Mesendoderm (in vitro differentiated cells): ENCODE results near the gene TMEM229B.

Source experiments
- DNase-seq: peaks from one replicate; pipeline ENCODE4 v3.0.0; 2013
- H2AK5ac ChIP-seq: 2 replicates; pipeline ENCODE4 v1.6.1; 2013; ENCODE audit warnings: low read length, inconsistent platforms
- H2BK120ac ChIP-seq: 2 replicates; pipeline ENCODE4 v1.6.1; 2013; ENCODE audit warnings: low read depth, mild to moderate bottlenecking, low read length, moderate library complexity, mixed read lengths
- H2BK15ac ChIP-seq: replicated peaks from 2 replicates; pipeline ENCODE4 v1.6.1; 2013; ENCODE audit warnings: low read depth, mild to moderate bottlenecking, moderate library complexity
- H2BK5ac ChIP-seq: 2 replicates; pipeline ENCODE4 v1.6.1; 2013; ENCODE audit warnings: low read length, inconsistent platforms
- H3K18ac ChIP-seq: 2 replicates; pipeline ENCODE4 v1.6.1; 2013; ENCODE audit warnings: mild to moderate bottlenecking, low read length, mixed read lengths
- H3K23ac ChIP-seq: one replicate; pipeline ENCODE4 v1.6.1; 2013; ENCODE audit warnings: low read length
- H3K27ac ChIP-seq: 2 replicates; pipeline ENCODE4 v1.5.1; 2013; ENCODE audit warnings: low read depth, mild to moderate bottlenecking, inconsistent platforms, low read length, moderate library complexity
- H3K27me3 ChIP-seq: 2 replicates; pipeline ENCODE4 v1.6.1; 2013; ENCODE audit warnings: low read length, control low read depth, mild to moderate bottlenecking, inconsistent platforms; ENCODE audit not compliant: insufficient read depth, poor library complexity
- H3K36me3 ChIP-seq: 2 replicates; pipeline ENCODE4 v1.6.1; 2013; ENCODE audit warnings: low read length, inconsistent platforms; ENCODE audit not compliant: control insufficient read depth, insufficient read depth
- H3K4ac ChIP-seq: one replicate; pipeline ENCODE4 v1.6.1; 2013; ENCODE audit warnings: low read depth, mild to moderate bottlenecking, low read length, moderate library complexity
- H3K4me1 ChIP-seq: 2 replicates; pipeline ENCODE4 v1.6.1; 2013; ENCODE audit warnings: low read depth, low read length, inconsistent platforms; ENCODE audit not compliant: control insufficient read depth
- H3K4me2 ChIP-seq: 2 replicates; pipeline ENCODE4 v1.6.1; 2013; ENCODE audit warnings: low read length
- H3K4me3 ChIP-seq: 2 replicates; pipeline ENCODE4 v1.5.1; 2013; ENCODE audit warnings: mild to moderate bottlenecking, low read length
- H3K56ac ChIP-seq: one replicate; pipeline ENCODE4 v1.6.1; 2013; ENCODE audit warnings: low read length
- H3K79me1 ChIP-seq: 2 replicates; pipeline ENCODE4 v1.6.1; 2013; ENCODE audit warnings: low read length, inconsistent platforms
- H3K79me2 ChIP-seq: 2 replicates; pipeline ENCODE4 v1.6.1; 2013; ENCODE audit warnings: mild to moderate bottlenecking, low read length; ENCODE audit not compliant: control insufficient read depth, insufficient read depth
- H3K9ac ChIP-seq: 2 replicates; pipeline ENCODE4 v1.6.1; 2013; ENCODE audit warnings: low read length, inconsistent platforms
- H4K5ac ChIP-seq: one replicate; pipeline ENCODE4 v1.6.1; 2013; ENCODE audit warnings: low read length
- H4K8ac ChIP-seq: one replicate; pipeline ENCODE4 v1.6.1; 2013; ENCODE audit warnings: low read depth, mild to moderate bottlenecking, control low read depth, low read length, moderate library complexity
- WGBS: extraction: QIAGEN DNeasy Blood & Tissue Kit; methylation state at CpG from one replicate; pipeline ENCODE4 v1.1.7; 2013; ENCODE audit warnings: low lambda C conversion rate, missing lambda C conversion rate; ENCODE audit not compliant: insufficient coverage; ENCODE audit errors: extremely low coverage; 5-methylcytosine and 5-hydroxymethylcytosine counted together

TMEM229B gene

GRCh38 chr14:67514203-67514607 is 25.7 kb upstream of the TMEM229B start:
- H3K36me3 ChIP-seq = no peaks in the 10 kb centered on the region

DNA sequence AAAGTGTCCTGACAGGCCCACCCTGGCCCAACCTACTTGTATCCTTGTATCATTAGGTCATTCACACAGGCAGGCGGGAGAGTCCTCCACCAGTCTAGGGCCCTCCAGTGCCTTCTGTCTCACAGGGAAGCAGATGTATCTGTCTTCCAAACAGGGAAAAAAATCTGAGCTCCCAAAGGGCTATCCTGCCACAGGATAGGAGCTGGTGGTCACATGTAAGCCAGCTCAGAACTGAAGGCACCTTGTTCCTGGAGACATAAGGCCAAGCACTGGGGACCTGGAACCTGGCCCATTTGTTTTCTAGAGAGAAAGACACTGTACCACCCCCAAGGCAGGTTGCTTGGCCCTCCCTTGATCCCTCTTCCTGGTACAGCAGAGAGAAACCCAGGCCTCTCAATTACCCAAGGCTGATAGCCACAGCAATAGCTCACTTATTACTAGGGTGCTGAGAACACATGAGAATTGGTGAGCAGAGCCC is 25.1 kb upstream of the TMEM229B start:
- no peak overlapping the region for H3K23ac ChIP-seq
- no CpG with 5 or more reads among the region's 1 CpG for WGBS
- H3K56ac ChIP-seq = no peak overlapping the region
- peaks cover 14% of the 10 kb centered on the region for H3K27me3 ChIP-seq
- H2BK5ac ChIP-seq = no peak overlapping the region
- H3K4ac ChIP-seq = no peak overlapping the region
- H3K9ac ChIP-seq = no peak overlapping the region
- H3K27ac ChIP-seq = no peak overlapping the region
- H3K18ac ChIP-seq = no peak overlapping the region
- no peaks in the 10 kb centered on the region for H3K36me3 ChIP-seq
- no peaks in the 10 kb centered on the region for H3K4me1 ChIP-seq
- H2AK5ac ChIP-seq = no peak overlapping the region
- H2BK120ac ChIP-seq = no peak overlapping the region
- no peaks in the 10 kb centered on the region for H3K79me2 ChIP-seq
- H2BK15ac ChIP-seq = no peak overlapping the region
- H3K79me1 ChIP-seq = no peaks in the 10 kb centered on the region
- H4K5ac ChIP-seq = no peak overlapping the region
- DNase-seq = no peak
- H3K4me2 ChIP-seq = no peak overlapping the region
- no peak overlapping the region for H4K8ac ChIP-seq
- no peak overlapping the region for H3K4me3 ChIP-seq

More at GRCh38 chr14:67514203-67514607, 25.7 kb upstream of the TMEM229B start:
- no peak overlapping the region for H2BK5ac ChIP-seq
- no CpG with 5 or more reads among the region's 9 CpGs for WGBS
- H3K79me2 ChIP-seq = no peaks in the 10 kb centered on the region
- H3K9ac ChIP-seq = no peak overlapping the region
- no peak overlapping the region for H3K4me2 ChIP-seq
- no peak overlapping the region for H3K56ac ChIP-seq
- H2BK15ac ChIP-seq = no peak overlapping the region
- H4K8ac ChIP-seq = no peak overlapping the region
- no peak overlapping the region for H3K4ac ChIP-seq
- no peak overlapping the region for H3K27ac ChIP-seq
- H3K4me1 ChIP-seq = no peaks in the 10 kb centered on the region
- H3K4me3 ChIP-seq = no peak overlapping the region
- H3K18ac ChIP-seq = no peak overlapping the region
- no peak overlapping the region for H2BK120ac ChIP-seq
- no peaks in the 10 kb centered on the region for H3K79me1 ChIP-seq
- H4K5ac ChIP-seq = no peak overlapping the region
- no peak overlapping the region for H3K23ac ChIP-seq
- H2AK5ac ChIP-seq = no peak overlapping the region
- H3K27me3 ChIP-seq = peaks cover 14% of the 10 kb centered on the region
- no peak for DNase-seq

- H3K27ac ChIP-seq = no peak overlapping the region
- no CpG with 5 or more reads among the region's 8 CpGs for WGBS
- peaks cover 14% of the 10 kb centered on the region for H3K27me3 ChIP-seq
Measured at GRCh38 chr14:67512463-67513310, 24.2 kb upstream of the TMEM229B start.

GRCh38 chr14:67510836-67511235 is 22.3 kb upstream of the TMEM229B start:
- WGBS = no CpG with 5 or more reads among the region's 3 CpGs
- Histone ChIP-seq H2BK15ac (no peak overlapping the region), H3K27me3 (peaks cover 9% of the 10 kb centered on the region), H2BK5ac (no peak overlapping the region), H3K9ac (no peak overlapping the region), H3K56ac (no peak overlapping the region), H3K79me2 (no peaks in the 10 kb centered on the region), H3K27ac (no peak overlapping the region), H3K79me1 (no peaks in the 10 kb centered on the region), H2BK120ac (no peak overlapping the region), H3K36me3 (no peaks in the 10 kb centered on the region), H4K5ac (no peak overlapping the region), H3K4me3 (no peak overlapping the region), H3K23ac (no peak overlapping the region), H3K4me1 (no peaks in the 10 kb centered on the region), H3K4ac (no peak overlapping the region), H2AK5ac (no peak overlapping the region), H3K18ac (no peak overlapping the region), H4K8ac (no peak overlapping the region), H3K4me2 (no peak overlapping the region)
- DNase-seq = no peak

More at GRCh38 chr14:67512463-67513310, 24.2 kb upstream of the TMEM229B start:
- H3K4ac ChIP-seq = no peak overlapping the region
- H4K5ac ChIP-seq = no peak overlapping the region
- H3K18ac ChIP-seq = no peak overlapping the region
- H2BK5ac ChIP-seq = no peak overlapping the region
- H4K8ac ChIP-seq = no peak overlapping the region
- H3K23ac ChIP-seq = no peak overlapping the region
- H3K9ac ChIP-seq = no peak overlapping the region
- no peaks in the 10 kb centered on the region for H3K79me2 ChIP-seq
- H3K4me1 ChIP-seq = no peaks in the 10 kb centered on the region
- no peak overlapping the region for H2AK5ac ChIP-seq
- no peak overlapping the region for H3K56ac ChIP-seq
- no peak overlapping the region for H3K4me3 ChIP-seq
- no peak overlapping the region for H2BK15ac ChIP-seq
- no peaks in the 10 kb centered on the region for H3K79me1 ChIP-seq
- no peak overlapping the region for H3K4me2 ChIP-seq
- DNase-seq = no peak
- no peaks in the 10 kb centered on the region for H3K36me3 ChIP-seq
- H2BK120ac ChIP-seq = no peak overlapping the region

DNA sequence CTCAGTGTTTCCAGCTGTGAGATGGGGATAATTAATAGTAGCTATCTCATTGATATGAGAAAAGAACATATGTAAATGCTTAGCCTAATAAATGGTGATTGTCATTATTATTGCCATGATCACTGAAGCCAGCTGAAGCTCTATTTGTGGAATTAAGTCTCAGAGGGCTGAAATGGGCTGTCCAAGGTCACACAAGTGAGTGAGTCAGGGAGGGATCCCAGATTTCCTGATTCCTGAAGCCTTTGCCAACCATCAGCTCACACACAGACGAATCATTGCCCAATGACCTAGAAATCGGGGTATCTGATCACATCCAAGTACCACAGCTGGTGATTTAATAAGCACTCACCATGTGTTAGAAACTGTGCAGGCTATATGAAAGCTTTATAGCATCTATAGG is 21.6 kb upstream of the TMEM229B start:
- Histone ChIP-seq H3K79me1 (no peaks in the 10 kb centered on the region), H3K4me2 (no peak overlapping the region), H2BK120ac (no peak overlapping the region), H3K9ac (no peak overlapping the region), H2BK5ac (no peak overlapping the region), H3K27ac (no peak overlapping the region), H3K79me2 (no peaks in the 10 kb centered on the region), H2BK15ac (no peak overlapping the region), H3K36me3 (no peaks in the 10 kb centered on the region), H3K18ac (no peak overlapping the region), H3K4me3 (no peak overlapping the region), H4K5ac (no peak overlapping the region), H4K8ac (no peak overlapping the region), H3K23ac (no peak overlapping the region), H3K56ac (no peak overlapping the region), H3K4ac (no peak overlapping the region), H2AK5ac (no peak overlapping the region), H3K4me1 (no peaks in the 10 kb centered on the region), H3K27me3 (peaks cover 4% of the 10 kb centered on the region)
- WGBS = no CpG with 5 or more reads among the region's 2 CpGs
- no peak for DNase-seq
